Occipital lobe (tissue), 2 donors: ENCODE measurements around the gene HSPH1. TPM values are rescaled to one million over a fixed set of nuclear protein-coding genes. Genes with fewer than 3 reads are reported as not detected.
"Not testable (repeated sequence)": the region's sequence is repeated elsewhere in the genome, so short reads cannot be mapped to it uniquely, and the experiment has no call there.

Experiments used
- DNase-seq: peaks from one replicate; lab custom pipeline; 2025; lab: John Stamatoyannopoulos, UW
- total RNA-seq: library from RNA; depleted of rRNA; stranded (reverse); fragments of >200 nt; gene quantifications from one replicate; pipeline ENCODE4 v1.2.3, GENCODE V29; 2014

The HSPH1 gene
- total RNA-seq, 1 donor from 2014 or later, result 95.0 TPM

DNA sequence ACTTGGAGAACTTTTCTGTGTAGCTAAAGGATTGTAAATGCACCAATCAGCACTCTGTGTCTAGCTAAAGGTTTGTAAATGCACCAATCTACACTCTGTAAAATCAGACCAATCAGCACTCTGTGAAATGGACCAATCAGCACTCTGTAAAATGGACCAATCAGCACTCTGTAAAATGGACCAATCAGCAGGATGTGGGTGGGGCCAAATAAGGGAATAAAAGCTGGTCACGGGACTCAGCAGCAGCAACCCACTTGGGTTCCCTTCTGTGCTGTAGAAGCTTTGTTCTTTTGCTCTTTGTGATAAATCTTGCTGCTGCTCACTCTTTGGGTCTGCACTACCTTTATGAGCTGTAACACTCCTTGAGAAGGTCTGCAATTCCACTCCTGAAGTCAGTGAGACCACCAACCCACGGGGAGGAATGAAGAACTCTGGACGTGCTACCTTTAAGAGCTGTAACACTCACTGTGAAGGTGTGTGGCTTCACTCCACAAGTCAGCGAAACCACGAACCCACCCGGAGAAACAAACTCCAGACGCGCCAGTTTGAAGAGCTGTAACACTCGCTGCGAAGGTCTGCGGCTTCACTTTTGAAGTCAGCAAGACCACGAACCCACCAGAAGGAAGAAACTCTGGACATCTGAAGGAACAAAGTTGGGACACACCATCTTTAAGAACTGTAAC lies 16.2 kb upstream of the HSPH1 start:
- DNase-seq, result not testable (repeated sequence)

- DNase-seq, result no peak
These were observed 14.3 kb upstream of the HSPH1 start for GRCh38 chr13:31175847-31176532.

GRCh38 chr13:31174018-31174417 lies 12.3 kb upstream of the HSPH1 start:
- no peak for DNase-seq

GRCh38 chr13:31172535-31172934 lies 10.8 kb upstream of the HSPH1 start:
- no peak for DNase-seq

DNA sequence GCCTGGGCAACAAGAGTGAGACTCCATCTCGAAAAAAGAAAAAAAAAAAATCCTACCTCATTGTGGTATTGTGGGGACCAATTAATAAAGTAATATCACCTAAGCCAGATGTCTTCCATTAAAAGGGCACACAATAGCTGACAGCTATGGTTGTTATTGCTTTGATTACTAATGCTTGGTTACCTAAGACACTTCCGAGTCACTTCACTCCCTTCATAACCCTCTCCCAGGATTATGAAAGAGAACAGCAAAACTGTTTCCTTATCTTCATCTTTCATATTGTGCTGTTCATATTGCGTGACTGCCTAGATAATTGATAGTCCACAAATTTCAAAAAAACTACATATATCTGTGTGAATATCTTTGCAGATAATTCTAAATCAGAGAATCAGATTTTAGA lies 10.3 kb upstream of the HSPH1 start:
- no peak for DNase-seq

DNA sequence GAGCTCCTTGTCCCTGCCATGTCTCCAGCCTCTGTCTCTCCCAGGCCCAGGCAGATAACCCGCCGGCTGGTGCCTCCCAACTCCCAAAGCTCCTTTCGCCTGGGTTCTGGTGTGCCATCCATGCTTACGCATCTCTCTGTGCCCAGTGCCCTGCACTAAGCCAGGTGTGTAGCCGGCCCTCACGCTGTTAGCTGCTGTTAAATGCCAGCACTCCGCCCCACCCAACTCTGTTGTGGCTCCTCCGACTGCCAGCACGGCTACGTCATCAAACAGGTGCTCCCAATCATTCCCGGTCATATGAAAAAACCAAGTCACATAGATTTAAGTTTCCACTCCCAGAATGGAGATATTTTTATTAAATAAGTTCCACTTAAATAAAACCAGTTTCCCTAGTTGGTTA lies 7.0 kb upstream of the HSPH1 start:
- DNase-seq, result no peak

- no peak for DNase-seq
These were observed 6.5 kb upstream of the HSPH1 start for GRCh38 chr13:31168166-31168565.

DNA sequence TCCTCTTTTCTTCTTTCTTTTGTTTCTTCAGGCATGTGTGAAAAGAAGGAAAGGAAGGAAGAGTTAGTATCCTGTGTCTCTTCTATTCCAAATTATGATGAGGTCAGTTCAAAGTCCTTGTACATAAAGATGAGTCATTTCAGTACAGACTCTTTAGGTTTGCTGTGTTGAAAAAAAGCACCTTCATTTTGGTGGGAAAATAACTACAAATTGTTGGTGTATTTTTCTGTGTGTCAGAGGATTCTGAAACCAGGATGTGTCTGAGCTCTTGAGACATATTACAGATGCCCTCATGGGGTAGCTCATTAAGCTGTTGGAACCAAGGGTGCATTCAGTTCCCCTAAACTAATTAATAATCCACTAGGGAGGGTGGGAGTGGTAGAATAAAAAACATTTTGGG lies 5.8 kb upstream of the HSPH1 start:
- no peak for DNase-seq

DNA sequence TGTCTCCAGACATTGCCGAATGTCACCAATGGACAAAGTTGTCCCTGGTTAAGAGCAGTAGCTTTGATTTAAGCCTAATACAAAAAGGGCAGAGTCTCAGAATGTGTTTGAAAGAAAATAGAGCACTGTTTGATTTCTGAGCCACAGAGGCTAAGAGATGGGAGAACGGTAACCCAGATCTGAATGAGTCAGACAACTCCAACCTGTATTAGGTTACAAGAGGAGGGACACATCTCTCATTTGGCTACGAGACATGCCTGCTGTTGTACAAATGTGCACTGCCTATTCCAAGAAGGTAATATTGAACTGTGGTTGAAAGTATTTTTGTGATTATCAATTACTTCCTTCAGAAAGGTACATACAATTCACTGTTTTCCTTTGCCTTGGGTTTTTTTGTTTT lies 4.9 kb upstream of the HSPH1 start:
- no peak for DNase-seq

- DNase-seq, result peak; percentile 97
These were observed 676 bp upstream of the HSPH1 start for GRCh38 chr13:31162151-31163008.

DNA sequence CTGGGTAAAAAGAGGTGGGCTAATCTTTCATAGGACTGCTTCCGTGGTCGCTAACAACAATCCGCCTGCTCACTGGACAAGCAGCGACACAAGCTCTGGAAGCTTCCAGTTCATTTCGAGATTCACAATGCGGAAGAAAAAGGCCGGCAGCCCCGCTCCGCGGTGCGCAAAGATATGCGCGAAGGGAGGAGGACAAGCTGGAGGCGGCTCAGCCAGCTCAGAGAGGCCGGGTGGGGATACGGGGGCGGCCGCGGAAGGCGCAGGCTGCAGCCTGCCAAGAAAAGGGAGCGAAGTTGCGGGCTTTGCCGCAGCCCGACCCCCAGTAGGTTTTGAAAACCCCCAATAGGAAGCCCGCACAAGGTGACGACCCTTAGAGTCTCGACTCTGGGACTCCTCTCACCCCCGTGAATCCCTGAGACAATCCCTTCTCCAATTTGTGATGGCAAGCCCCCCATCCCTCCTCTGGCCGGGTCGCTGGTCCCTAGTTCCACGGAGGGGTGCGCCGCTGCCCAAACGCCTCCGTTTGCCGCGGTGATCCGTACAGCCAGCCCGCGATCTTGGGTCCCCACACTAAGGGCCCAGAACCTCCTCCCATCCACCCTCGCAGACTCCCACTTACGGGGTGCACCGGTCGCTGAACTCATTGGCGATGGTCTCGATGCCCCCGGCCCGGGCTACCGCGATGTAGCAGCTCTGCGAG lies 697 bp downstream of the HSPH1 start:
- DNase-seq, result peak; percentile 73

DNA sequence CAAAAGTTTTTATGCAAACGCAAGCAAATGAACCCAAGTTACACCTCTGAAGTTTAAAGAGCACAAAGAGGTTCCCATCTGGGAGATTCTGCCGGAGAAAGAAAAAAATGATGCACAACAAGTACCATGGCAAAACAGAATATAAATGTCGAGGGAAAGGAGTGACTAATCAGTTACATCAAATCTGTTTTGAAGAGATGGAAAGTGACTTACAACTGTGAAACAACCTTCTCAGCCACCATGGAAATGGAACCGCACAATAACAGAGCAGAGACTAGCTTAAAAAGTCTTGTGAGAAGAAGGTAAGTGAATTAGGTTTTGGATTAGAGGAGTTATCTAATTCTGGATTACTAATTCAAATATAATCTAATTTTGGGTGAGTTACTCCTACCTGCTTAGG lies 2.4 kb downstream of the HSPH1 start:
- no peak for DNase-seq

GRCh38 chr13:31154939-31155338 lies 6.8 kb downstream of the HSPH1 start:
- DNase-seq, result no peak

DNA sequence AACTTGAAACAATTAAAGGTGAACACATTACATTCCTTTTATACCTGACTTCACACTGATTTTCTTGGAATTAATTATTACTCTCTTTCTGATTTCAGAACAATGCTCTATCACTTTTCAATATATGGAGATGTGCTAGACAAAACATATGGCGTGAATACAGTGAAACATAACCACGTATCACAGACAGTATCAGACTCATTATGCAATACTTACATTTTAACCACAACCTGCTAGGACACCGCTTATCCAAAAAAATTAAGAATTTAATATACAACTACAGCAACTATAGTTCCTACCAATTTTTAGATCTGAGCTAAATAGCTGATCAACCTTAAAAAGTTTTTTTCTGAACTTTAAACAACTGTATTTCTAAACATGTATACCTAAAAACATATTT lies 9.9 kb downstream of the HSPH1 start:
- DNase-seq, result no peak

GRCh38 chr13:31150315-31150985 lies 11.3 kb downstream of the HSPH1 start:
- DNase-seq, result no peak

GRCh38 chr13:31149604-31150003 lies 12.1 kb downstream of the HSPH1 start:
- no peak for DNase-seq

- DNase-seq, result no peak
These were observed 16.3 kb downstream of the HSPH1 start for GRCh38 chr13:31145417-31145816.

DNA sequence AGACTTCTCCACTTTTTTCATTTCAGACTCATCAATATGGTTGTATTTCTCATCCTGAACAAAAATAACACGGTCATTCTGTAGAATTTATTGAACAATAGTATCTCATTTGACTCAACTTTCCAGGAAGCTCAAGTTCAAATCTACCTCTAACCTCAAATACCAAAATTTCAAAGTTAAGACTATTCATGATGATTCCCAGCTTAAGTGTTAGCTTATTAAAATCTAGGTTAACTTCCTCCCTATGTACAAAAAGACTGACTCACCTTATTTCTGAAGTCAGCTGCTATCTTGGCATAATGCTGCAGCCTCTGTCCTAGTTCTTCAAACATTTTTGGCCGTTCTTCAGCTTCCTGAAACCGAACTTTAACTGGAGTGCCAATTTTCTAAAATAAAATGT lies 23.2 kb downstream of the HSPH1 start:
- no peak for DNase-seq

GRCh38 chr13:31136724-31137123 lies 25.0 kb downstream of the HSPH1 start:
- no peak for DNase-seq

- no peak for DNase-seq
These were observed 27.5 kb downstream of the HSPH1 start for GRCh38 chr13:31134039-31134711.

GRCh38 chr13:31133621-31134020 lies 28.1 kb downstream of the HSPH1 start:
- no peak for DNase-seq
